Central memory CD8-positive, alpha-beta T cell (primary cell): ENCODE results near the gene WDR4.
A peak's percentile ranks its signal among the peaks of the same experiment; 100 is the strongest.
"Not testable (repeated sequence)": the region's sequence is repeated elsewhere in the genome, so short reads cannot be mapped to it uniquely, and the experiment has no call there.

ENCODE experiments used
- ATAC-seq: fragments of 150-1000 bp; cut with Tn5 transposase; replicated peaks from 2 replicates; pipeline ENCODE4 v1.10.0; 2022; ENCODE audit warnings: mild to moderate bottlenecking, moderate FRiP score, moderate number of reproducible peaks; ENCODE audit not compliant: poor library complexity, severe bottlenecking; ENCODE audit errors: extremely low read depth
- DNase-seq, 2 donors: peaks; one replicate each; pipeline ENCODE4 v3.0.0; 2021; ENCODE audit warnings: low spot score in 2 of 2
- H3K27ac Mint-ChIP-seq: one replicate; pipeline ENCODE4 v1.8.0; 2022; ENCODE audit warnings: low read depth, mild to moderate bottlenecking, moderate library complexity, mixed read lengths
- H3K27me3 Mint-ChIP-seq: one replicate; pipeline ENCODE4 v1.8.0; 2022; ENCODE audit warnings: mixed read lengths
- H3K36me3 Mint-ChIP-seq: one replicate; pipeline ENCODE4 v1.8.0; 2022; ENCODE audit warnings: mild to moderate bottlenecking, moderate library complexity, mixed read lengths; ENCODE audit not compliant: insufficient read depth
- H3K4me1 Mint-ChIP-seq: one replicate; pipeline ENCODE4 v1.8.0; 2022; ENCODE audit warnings: mixed read lengths
- H3K4me3 Mint-ChIP-seq: one replicate; pipeline ENCODE4 v1.8.0; 2022; ENCODE audit warnings: mild to moderate bottlenecking, moderate library complexity, mixed read lengths
- H3K9me3 Mint-ChIP-seq: one replicate; pipeline ENCODE4 v1.8.0; 2022; ENCODE audit warnings: mixed read lengths

Gene WDR4

GRCh38 chr21:42906233-42906632, 26.9 kb upstream of the WDR4 start:
- no peak for DNase-seq
- Mint-ChIP-seq H3K27me3 (no peaks in the 10 kb centered on the region), H3K4me3 (no peak overlapping the region), H3K4me1 (peaks cover 9% of the 10 kb centered on the region), H3K27ac (no peak overlapping the region), H3K36me3 (peaks cover 56% of the 10 kb centered on the region), H3K9me3 (no peaks in the 10 kb centered on the region)
- ATAC-seq, result no peak

- H3K4me1 Mint-ChIP-seq, result peaks cover 7% of the 10 kb centered on the region
- ATAC-seq (no peak), DNase-seq (no peak)
- H3K27ac Mint-ChIP-seq, result no peak overlapping the region
- peaks cover 48% of the 10 kb centered on the region for H3K36me3 Mint-ChIP-seq
- no peak overlapping the region for H3K4me3 Mint-ChIP-seq
- no peaks in the 10 kb centered on the region for H3K27me3 Mint-ChIP-seq
- H3K9me3 Mint-ChIP-seq, result no peaks in the 10 kb centered on the region
Observed at GRCh38 chr21:42905195-42905594, 25.9 kb upstream of the WDR4 start.

DNA sequence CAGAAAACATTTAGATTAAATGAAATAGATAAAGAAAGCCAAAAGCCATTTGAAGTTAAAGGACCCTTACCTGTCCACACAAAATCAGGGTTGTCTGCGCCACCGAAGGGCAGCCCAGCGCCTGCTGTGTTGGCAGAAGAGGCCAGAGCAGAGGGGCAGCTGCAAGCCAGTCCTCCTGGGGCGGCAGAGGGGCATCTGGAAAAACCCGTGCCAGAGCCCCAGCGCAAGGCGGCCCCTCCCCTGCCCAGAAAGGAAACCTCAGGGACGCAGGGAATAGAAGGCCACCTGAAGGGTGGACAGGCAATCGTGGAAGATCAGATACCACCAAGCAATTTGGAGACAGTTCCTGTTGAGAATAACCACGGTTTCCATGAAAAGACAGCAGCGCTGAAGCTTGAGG, 24.5 kb upstream of the WDR4 start:
- ATAC-seq, result no peak
- H3K27ac Mint-ChIP-seq, result no peak overlapping the region
- H3K9me3 Mint-ChIP-seq, result no peaks in the 10 kb centered on the region
- peaks cover 42% of the 10 kb centered on the region for H3K36me3 Mint-ChIP-seq
- H3K4me1 Mint-ChIP-seq, result peaks cover 7% of the 10 kb centered on the region
- H3K4me3 Mint-ChIP-seq, result no peak overlapping the region
- no peaks in the 10 kb centered on the region for H3K27me3 Mint-ChIP-seq
- DNase-seq, result no peak

DNA sequence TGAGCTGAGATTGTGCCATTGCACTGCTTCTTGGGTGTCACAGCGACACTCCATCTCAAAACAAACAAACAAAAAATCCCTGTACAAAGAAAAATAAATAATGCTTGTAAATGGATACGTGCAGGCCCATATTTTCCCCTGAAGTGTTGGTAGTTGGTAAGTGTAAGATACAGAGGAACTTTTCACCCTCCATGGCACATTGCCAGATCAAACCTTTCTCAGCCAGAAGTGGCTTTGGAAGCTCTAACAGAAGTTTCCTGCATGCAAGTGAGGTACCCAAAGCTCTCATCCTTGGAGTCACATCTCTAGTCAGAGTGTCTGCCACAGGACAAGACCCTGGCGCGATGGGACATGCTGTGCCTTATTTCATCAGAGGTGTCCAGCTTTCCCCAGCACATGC, 21.1 kb upstream of the WDR4 start:
- peaks cover 39% of the 10 kb centered on the region for H3K36me3 Mint-ChIP-seq
- no peak overlapping the region for H3K27ac Mint-ChIP-seq
- no peaks in the 10 kb centered on the region for H3K27me3 Mint-ChIP-seq
- H3K4me3 Mint-ChIP-seq, result no peak overlapping the region
- ATAC-seq (no peak), DNase-seq (no peak)
- peaks cover 21% of the 10 kb centered on the region for H3K4me1 Mint-ChIP-seq
- no peaks in the 10 kb centered on the region for H3K9me3 Mint-ChIP-seq

DNA sequence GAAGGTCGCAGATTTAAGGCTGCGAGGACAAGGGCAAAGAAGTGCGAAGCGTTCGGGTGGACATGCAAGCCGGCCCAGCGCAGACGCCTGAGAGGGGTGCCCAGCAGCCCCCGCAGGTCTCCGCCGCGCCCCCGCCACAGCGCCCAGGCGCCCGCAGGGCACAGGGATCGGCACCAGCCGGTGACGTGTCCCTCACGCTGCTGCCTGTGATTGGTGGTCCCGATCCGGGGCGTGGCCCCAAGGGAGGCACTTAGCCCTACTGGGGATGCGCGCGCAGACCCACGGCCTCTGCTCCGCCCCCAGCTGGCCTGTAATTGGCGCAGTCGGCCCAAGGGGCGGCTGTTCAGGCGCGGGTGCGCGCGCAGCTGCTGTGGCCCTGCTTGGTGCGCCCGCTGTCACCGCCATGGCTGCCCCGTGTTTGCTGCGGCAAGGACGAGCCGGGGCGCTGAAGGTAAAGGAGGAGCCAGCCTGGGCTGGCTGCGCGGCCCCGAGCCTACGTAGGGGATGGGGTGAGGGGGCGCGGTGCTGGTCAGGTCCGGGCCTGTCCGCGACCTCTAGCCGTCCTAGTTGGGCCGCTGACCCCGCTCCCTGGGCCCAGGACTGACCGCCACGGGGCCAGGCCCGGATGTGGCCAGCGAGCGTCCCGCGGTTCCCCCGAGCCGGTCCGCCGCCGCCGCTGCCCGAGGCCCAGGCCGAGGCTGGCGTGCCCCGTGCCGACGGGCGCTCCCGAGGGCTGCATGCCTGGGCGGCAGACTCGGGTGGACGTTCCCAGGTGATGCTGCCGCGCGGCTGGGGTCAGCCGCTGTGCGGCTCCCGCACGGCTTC, 13.8 kb upstream of the WDR4 start, which contains the start of gene NDUFV3:
NDUFV3 (plus strand) TSS at position 379 of the 825 bp plus-strand sequence; CDS start at position 404, 25 bp downstream.
- H3K4me1 Mint-ChIP-seq, result peaks cover 23% of the 10 kb centered on the region
- H3K4me3 Mint-ChIP-seq, result peak within 1 kb of the TSS; percentile 89
- DNase-seq, result peak; percentile 94 to 96
- H3K36me3 Mint-ChIP-seq, result peaks cover 27% of the 10 kb centered on the region
- peak within 1 kb of the TSS; percentile 93 for H3K27ac Mint-ChIP-seq
- no peaks in the 10 kb centered on the region for H3K9me3 Mint-ChIP-seq
- peak; percentile 93 for ATAC-seq
- no peaks in the 10 kb centered on the region for H3K27me3 Mint-ChIP-seq

DNA sequence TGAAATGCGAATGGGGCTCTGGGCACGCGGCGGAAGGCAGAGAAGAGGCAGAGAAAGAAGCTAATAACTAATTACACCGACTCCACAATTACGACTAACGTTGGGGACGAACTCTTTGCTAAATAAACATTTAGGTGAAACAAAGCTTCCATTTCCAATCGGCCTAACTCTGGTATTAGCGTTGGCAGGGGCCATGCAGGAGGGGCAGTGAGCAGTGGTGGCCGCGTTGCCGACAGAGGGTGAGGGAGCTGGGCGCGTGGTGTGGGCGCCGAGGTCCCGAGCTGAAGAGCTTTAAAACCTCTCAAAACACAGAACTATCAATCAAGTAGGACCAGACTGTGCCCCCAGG, 13.2 kb upstream of the WDR4 start:
- peaks cover 23% of the 10 kb centered on the region for H3K36me3 Mint-ChIP-seq
- peak overlapping the region; percentile 93 for H3K27ac Mint-ChIP-seq
- no peaks in the 10 kb centered on the region for H3K9me3 Mint-ChIP-seq
- H3K27me3 Mint-ChIP-seq, result no peaks in the 10 kb centered on the region
- DNase-seq (no peak), ATAC-seq (peak; percentile 29)
- peaks cover 20% of the 10 kb centered on the region for H3K4me1 Mint-ChIP-seq
- peak overlapping the region; percentile 89 for H3K4me3 Mint-ChIP-seq

DNA sequence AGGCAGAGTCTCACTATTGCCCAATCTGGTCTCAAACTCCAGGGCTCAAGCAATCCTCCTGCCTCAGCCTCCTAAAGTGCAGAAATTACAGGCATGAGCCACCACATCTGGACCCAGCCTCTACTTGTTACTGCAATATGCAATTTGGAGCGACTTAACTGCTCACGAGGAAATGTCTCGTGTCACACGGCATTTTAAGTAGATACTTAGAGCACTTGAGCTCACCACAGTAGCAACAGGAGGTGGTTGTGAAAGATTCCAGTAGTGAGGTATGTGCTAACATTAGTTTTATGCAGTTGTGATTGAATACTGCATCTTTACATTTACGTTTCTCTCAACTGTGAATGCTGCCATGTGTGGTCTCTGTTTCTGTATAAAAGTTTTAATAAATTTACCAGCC, 8.0 kb upstream of the WDR4 start:
- ATAC-seq, result no peak
- DNase-seq, result no peak
- no peaks in the 10 kb centered on the region for H3K9me3 Mint-ChIP-seq
- peaks cover 2% of the 10 kb centered on the region for H3K36me3 Mint-ChIP-seq
- no peak overlapping the region for H3K4me3 Mint-ChIP-seq
- H3K27me3 Mint-ChIP-seq, result no peaks in the 10 kb centered on the region
- H3K4me1 Mint-ChIP-seq, result peaks cover 2% of the 10 kb centered on the region
- no peak overlapping the region for H3K27ac Mint-ChIP-seq

GRCh38 chr21:42883921-42884320, 4.6 kb upstream of the WDR4 start:
- ATAC-seq (no peak), DNase-seq (no peak)
- no peak overlapping the region for H3K4me3 Mint-ChIP-seq
- no peaks in the 10 kb centered on the region for H3K27me3 Mint-ChIP-seq
- no peak overlapping the region for H3K27ac Mint-ChIP-seq
- no peaks in the 10 kb centered on the region for H3K9me3 Mint-ChIP-seq
- H3K36me3 Mint-ChIP-seq, result peaks cover 15% of the 10 kb centered on the region
- H3K4me1 Mint-ChIP-seq, result peaks cover 19% of the 10 kb centered on the region

DNA sequence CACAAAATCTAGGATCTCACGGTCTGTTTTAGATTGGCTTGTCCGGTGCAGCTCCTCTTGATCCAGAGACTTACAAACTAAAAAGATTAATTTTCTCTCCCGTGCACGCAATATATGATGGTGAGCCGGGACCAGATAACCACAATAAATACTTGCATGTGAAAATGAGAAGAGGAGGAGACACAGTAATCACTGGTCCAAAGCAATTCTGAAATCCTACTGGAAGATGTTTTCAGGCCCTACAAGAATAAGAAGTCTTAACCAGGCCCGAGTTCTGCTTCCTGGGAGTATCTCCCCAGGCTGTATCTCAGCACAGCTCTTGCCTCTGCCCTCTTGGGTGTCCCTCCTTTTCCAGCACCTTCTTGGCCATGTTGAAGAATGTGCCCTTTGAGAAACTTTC, 1.0 kb upstream of the WDR4 start:
- Mint-ChIP-seq H3K4me1 (peaks cover 29% of the 10 kb centered on the region), H3K27me3 (no peaks in the 10 kb centered on the region), H3K4me3 (peak overlapping the region; percentile 85), H3K27ac (peak overlapping the region; percentile 86), H3K9me3 (no peaks in the 10 kb centered on the region), H3K36me3 (peaks cover 32% of the 10 kb centered on the region)
- no peak for ATAC-seq
- DNase-seq, result no peak

GRCh38 chr21:42878678-42878992, 704 bp downstream of the WDR4 start:
- Mint-ChIP-seq H3K36me3 (peaks cover 35% of the 10 kb centered on the region), H3K27ac (peak overlapping the region; percentile 86), H3K27me3 (no peaks in the 10 kb centered on the region), H3K9me3 (no peaks in the 10 kb centered on the region), H3K4me1 (peaks cover 29% of the 10 kb centered on the region), H3K4me3 (peak overlapping the region; percentile 85)
- DNase-seq, result no peak
- ATAC-seq, result no peak

DNA sequence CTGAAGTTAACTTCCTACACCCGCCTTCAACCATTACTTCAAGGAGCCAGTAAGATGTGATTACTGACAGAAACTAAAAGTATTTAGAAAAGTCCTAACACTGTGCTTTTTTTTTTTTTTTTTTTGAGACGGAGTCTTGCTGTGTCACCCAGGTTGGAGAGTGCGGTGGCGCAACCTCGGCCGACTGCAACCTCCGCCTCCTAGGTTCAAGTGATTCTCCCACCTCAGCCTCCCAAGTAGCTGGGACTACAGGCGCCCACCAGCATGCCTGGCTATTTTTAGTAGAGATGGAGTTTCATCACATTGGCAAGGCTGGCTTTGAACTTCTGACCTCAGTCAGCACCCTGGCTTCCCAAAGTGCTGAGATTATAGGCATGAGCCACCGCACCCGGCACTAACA, 3.5 kb downstream of the WDR4 start:
- not testable (repeated sequence) for H3K4me3 Mint-ChIP-seq, H3K9me3 Mint-ChIP-seq, DNase-seq, ATAC-seq, H3K27ac Mint-ChIP-seq, H3K27me3 Mint-ChIP-seq
- Mint-ChIP-seq H3K36me3 (peaks cover 54% of the 10 kb centered on the region), H3K4me1 (peaks cover 25% of the 10 kb centered on the region)

DNA sequence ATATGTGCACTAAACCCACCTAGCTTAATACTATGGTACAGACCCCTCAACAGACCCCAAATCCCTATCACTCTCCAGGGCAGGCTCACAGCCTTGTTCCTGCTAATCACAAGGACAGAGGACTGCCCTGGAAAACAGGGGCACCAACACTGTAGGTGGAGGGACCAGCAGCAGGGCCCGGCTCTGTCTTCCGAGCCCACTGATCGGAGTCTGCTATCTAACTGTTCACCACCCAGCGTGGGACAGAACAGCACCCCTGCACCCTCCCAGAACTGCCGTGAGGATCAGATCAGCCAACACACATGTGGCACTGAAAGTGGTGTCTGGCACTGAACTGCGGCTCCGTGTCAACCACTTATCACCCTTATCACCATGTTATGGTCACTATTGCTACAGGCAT, 6.2 kb downstream of the WDR4 start:
- Mint-ChIP-seq H3K4me3 (no peak overlapping the region), H3K4me1 (peaks cover 2% of the 10 kb centered on the region), H3K36me3 (peaks cover 55% of the 10 kb centered on the region), H3K9me3 (no peaks in the 10 kb centered on the region), H3K27me3 (no peaks in the 10 kb centered on the region), H3K27ac (no peak overlapping the region)
- DNase-seq, result no peak
- ATAC-seq, result no peak

DNA sequence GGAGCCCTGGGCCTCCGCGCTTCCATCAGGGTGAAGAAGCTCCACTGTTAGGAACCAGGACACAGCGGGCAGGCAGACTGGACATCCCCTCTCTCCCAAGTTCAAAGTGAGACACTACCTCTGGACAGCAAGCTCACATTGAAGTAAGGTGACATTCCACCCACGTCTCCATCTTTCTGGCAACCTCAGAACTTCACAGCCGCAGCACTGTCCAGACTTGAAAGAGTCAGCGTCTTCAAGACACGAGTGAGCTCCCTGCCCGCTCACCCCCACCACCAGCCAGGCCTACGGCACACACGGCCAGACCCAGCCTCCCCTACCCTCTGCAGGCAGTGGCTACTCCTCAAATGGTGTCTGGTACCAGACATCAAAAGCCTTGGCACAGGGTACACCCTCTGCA, 11.1 kb downstream of the WDR4 start:
- H3K4me1 Mint-ChIP-seq, result peaks cover 16% of the 10 kb centered on the region
- no peak for ATAC-seq

More for the DNA sequence above, 11.1 kb downstream of the WDR4 start:
- Mint-ChIP-seq H3K4me3 (no peak overlapping the region), H3K9me3 (no peaks in the 10 kb centered on the region), H3K27ac (no peak overlapping the region), H3K27me3 (no peaks in the 10 kb centered on the region), H3K36me3 (peaks cover 51% of the 10 kb centered on the region)
- no peak for DNase-seq
